ENCODE data around the gene RNF207. TPM values are rescaled to one million over a fixed set of nuclear protein-coding genes. Genes with fewer than 3 reads are reported as not detected.
A peak's percentile ranks its signal among the peaks of the same experiment; 100 is the strongest.

Gene RNF207
- total and polyA plus RNA-seq, 10 of the 15 experiments (the other 5 are each of a cell fraction or from before 2014, with no cell fraction given), result 1.7 to 36.4 (median 13.1) TPM

DNA sequence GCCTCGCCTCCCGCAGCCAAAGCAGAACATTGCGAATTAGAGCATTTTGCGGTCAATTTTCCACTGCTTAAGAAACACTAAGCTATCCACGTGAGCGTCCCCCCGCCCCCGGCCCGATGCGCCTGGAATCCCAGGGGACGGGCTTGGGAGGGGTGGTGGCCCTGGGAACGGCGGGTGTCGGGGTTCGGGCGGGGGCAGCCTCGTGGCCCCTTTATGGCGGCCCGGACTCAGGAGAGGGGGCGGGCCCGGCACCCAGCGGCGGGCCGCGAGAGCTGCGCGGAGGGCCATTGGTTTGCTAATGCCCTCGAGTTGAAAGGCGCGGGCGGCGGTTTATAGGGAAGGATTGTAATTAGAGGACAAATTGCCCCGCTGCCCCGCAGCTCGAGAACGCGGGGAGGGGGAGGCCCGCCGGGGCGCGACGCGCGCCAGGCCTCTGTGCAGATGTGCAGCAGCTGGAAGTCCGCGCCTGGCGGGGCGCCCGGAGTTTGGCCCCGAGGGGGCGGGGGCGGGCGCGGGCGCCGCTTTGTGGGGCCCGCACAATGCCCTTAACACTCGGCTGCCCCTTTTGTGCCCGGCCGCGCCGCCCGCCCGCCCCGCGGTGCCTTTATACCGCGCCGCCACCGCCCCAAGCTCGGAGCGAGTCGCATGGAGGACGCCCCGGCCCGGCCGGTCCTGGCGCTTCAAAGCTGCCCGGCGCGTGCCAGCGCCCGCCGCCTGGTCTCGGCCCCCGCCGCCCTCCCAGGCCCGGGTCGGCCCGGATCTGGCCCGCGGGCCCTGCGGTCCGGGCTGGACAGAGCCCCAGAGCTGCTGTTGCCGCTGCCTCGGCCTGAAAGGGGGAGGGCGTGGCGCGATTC lies 36.2 kb downstream of the RNF207 start:
- no TSS peak for BruUV-seq (replicated peaks)
- 4% methylated on average over 59 of the region's 99 CpGs for WGBS (ENCODE audit: insufficient coverage, insufficient replicate concordance, low lambda C conversion rate, missing lambda C conversion rate)
- Histone ChIP-seq H3K4me3 (no peak overlapping the region), H3K79me2 (ENCODE audit: control insufficient read depth, insufficient read depth, low read length) (no peaks in the 10 kb centered on the region), H4K20me1 (ENCODE audit: control insufficient read depth, insufficient read depth) (no peaks in the 10 kb centered on the region), H3K4me1 (ENCODE audit: control insufficient read depth, insufficient read depth, low read length) (peaks cover 5% of the 10 kb centered on the region), H3K27ac (ENCODE audit: control insufficient read depth, insufficient read depth) (no peak overlapping the region), H2AFZ (ENCODE audit: control insufficient read depth, low read depth, low read length) (no peak overlapping the region), H3K4me2 (ENCODE audit: control insufficient read depth, insufficient read depth) (no peak overlapping the region), H3K36me3 (ENCODE audit: control insufficient read depth in 2 of 2, insufficient read depth in 2 of 2, low read length in 1 of 2) (no peaks in the 10 kb centered on the region), H3K9ac (ENCODE audit: control insufficient read depth, insufficient read depth, low read length) (no peak overlapping the region), H3K27me3 (replicated peaks in 1 of 2; ENCODE audit: control insufficient read depth in 2 of 2, insufficient read depth in 2 of 2, low read length in 1 of 2) (peaks cover 17 to 24% of the 10 kb centered on the region in 2 experiments), H3K9me3 (replicated peaks; ENCODE audit: control insufficient read depth, insufficient read depth, low read length) (no peaks in the 10 kb centered on the region)
- intact Hi-C loops (cut with micrococcal nuclease; ENCODE audit: unreplicated experiment) (no loop called here), in situ Hi-C loops (cut with MboI) (no loop called here)
- ChIA-PET POLR2A (no interaction called here), RAD21 (ENCODE audit: unreplicated experiment) (no interaction called here), SMC1A (ENCODE audit: uncharacterized antibody, unreplicated experiment) (no interaction called here), CTCF (no interaction called here)
- DNase-seq (ENCODE audit: low read depth, low spot score) (no peak), ATAC-seq (no peak), FAIRE-seq (no peak)
- TF ChIP-seq SUZ12 (IDR thresholded peaks at IDR 0.05; ENCODE audit: unreplicated experiment), result peak; percentile 28
- no peak for TF ChIP-seq POLR2A (IDR thresholded peaks at IDR 0.05; ENCODE audit: low read depth, low read length)

DNA sequence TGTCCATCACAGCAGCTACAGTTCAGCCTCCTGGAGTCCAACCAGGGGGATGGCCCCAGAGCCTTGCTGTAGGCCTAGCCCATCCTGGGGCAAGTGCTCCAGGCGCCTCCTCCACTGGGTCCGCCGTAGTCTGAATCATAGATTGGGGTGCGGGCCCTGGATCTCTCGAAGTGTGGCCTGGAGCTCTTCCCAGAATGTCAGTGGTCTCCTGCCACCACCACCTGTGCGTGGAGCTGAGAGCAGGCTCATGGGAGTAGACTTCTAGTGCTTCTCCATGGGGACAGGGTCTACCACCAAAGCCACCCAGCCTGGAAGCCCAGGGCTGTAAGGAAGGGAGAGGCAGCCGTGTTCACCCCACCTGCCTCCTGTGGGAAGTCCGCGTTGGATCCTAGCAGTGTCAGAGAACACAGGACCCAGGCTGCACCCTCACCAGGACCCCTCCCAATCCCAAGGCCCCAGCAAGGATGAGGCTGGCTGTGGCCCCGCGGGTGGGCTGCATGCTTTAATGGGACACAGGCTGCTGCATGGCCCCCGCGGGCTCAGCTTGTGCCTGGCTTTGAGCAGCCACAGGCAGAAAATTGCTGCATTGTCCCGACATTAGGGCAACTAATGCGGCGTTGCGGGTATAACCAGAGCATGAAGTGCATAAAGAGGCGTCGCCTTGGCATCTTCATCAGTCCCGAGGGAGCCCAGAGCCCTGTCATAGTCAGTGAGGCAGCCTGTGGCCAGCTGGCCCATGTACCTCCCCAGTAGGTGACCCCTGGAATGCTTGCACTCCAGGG lies 37.3 kb downstream of the RNF207 start:
- SMC1A ChIA-PET (ENCODE audit: uncharacterized antibody, unreplicated experiment), result no interaction called here
- in situ Hi-C loops (cut with MboI), result no loop called here
- POLR2A ChIA-PET, result no interaction called here

More for the DNA sequence above, 37.3 kb downstream of the RNF207 start:
- intact Hi-C loops (cut with micrococcal nuclease; ENCODE audit: unreplicated experiment), result no loop called here
- H3K4me1 ChIP-seq (ENCODE audit: control insufficient read depth, insufficient read depth, low read length), result peaks cover 5% of the 10 kb centered on the region
- peaks cover 17 to 24% of the 10 kb centered on the region in 2 experiments for H3K27me3 ChIP-seq (replicated peaks in 1 of 2; ENCODE audit: control insufficient read depth in 2 of 2, insufficient read depth in 2 of 2, low read length in 1 of 2)
- FAIRE-seq (no peak), ATAC-seq (no peak), DNase-seq (ENCODE audit: low read depth, low spot score) (no peak)
- WGBS (ENCODE audit: insufficient coverage, insufficient replicate concordance, low lambda C conversion rate, missing lambda C conversion rate), result 35% methylated on average over 20 of the region's 20 CpGs
- H2AFZ ChIP-seq (ENCODE audit: control insufficient read depth, low read depth, low read length), result no peak overlapping the region
- H3K4me3 ChIP-seq, result no peak overlapping the region
- TF ChIP-seq SMAD5 (IDR thresholded peaks at IDR 0.05; ENCODE audit: low read depth) (no peak), NBN (IDR thresholded peaks at IDR 0.05) (no peak), MXI1 (IDR thresholded peaks at IDR 0.05; ENCODE audit: low read depth, low read length) (no peak), ZNF217 (IDR thresholded peaks at IDR 0.05) (no peak), KAT2A (conservative IDR thresholded peaks at IDR 0.05; ENCODE audit: control insufficient read depth, low read depth, low read length) (no peak), SIN3A (IDR thresholded peaks at IDR 0.05; ENCODE audit: low read depth, low read length) (no peak), ESRRA (IDR thresholded peaks at IDR 0.05; ENCODE audit: low read length) (no peak)
- H3K79me2 ChIP-seq (ENCODE audit: control insufficient read depth, insufficient read depth, low read length), result no peaks in the 10 kb centered on the region
- no peak overlapping the region for H3K4me2 ChIP-seq (ENCODE audit: control insufficient read depth, insufficient read depth)
- no peaks in the 10 kb centered on the region for H3K9me3 ChIP-seq (replicated peaks; ENCODE audit: control insufficient read depth, insufficient read depth, low read length)
- ChIA-PET CTCF (no interaction called here), RAD21 (ENCODE audit: unreplicated experiment) (no interaction called here)
- no peaks in the 10 kb centered on the region for H3K36me3 ChIP-seq (ENCODE audit: control insufficient read depth in 2 of 2, insufficient read depth in 2 of 2, low read length in 1 of 2)
- H3K9ac ChIP-seq (ENCODE audit: control insufficient read depth, insufficient read depth, low read length), result no peak overlapping the region
- no TSS peak for BruUV-seq (replicated peaks)
- H3K27ac ChIP-seq (ENCODE audit: control insufficient read depth, insufficient read depth), result no peak overlapping the region
- no peaks in the 10 kb centered on the region for H4K20me1 ChIP-seq (ENCODE audit: control insufficient read depth, insufficient read depth)

All from GM12878 (cell line).